Activated CD8-positive, alpha-beta T cell treated with anti-CD3 and anti-CD28 coated beads for 36 hours (primary cell): ENCODE data around the gene DCST2. TPM values are rescaled to one million over a fixed set of nuclear protein-coding genes. Genes with fewer than 3 reads are reported as not detected.
A peak's percentile ranks its signal among the peaks of the same experiment; 100 is the strongest.

Experiments
- ATAC-seq: fragments of 200-7000 bp; cut with Tn5 transposase; one replicate; pipeline ENCODE4 v1.10.0; 2021; ENCODE audit warnings: mild to moderate bottlenecking, moderate library complexity
- CTCF ChIA-PET: fragments of 350-600 bp; sonication (Branson Sonifier 250); formaldehyde crosslinking; loops from one replicate; lab custom pipeline; 2021; ENCODE audit warnings: antibody characterized with exemption; lab: Charles Lee
- POLR2A ChIA-PET: fragments of 350-600 bp; sonication (Branson Sonifier 250); formaldehyde crosslinking; loops from one replicate; lab custom pipeline; 2021; ENCODE audit warnings: antibody characterized with exemption; lab: Charles Lee
- DNase-seq: peaks from one replicate; pipeline ENCODE4 v3.0.0-alpha.2; 2020
- H3K27ac Mint-ChIP-seq: one replicate; pipeline ENCODE4 v1.8.0; 2021; ENCODE audit warnings: mild to moderate bottlenecking, mixed read lengths
- H3K27me3 Mint-ChIP-seq: one replicate; pipeline ENCODE4 v1.8.0; 2021; ENCODE audit warnings: mixed read lengths
- H3K36me3 Mint-ChIP-seq: one replicate; pipeline ENCODE4 v1.8.0; 2021; ENCODE audit warnings: low read depth, mixed read lengths
- H3K4me1 Mint-ChIP-seq: one replicate; pipeline ENCODE4 v1.8.0; 2021; ENCODE audit warnings: low read depth, mixed read lengths
- H3K4me3 Mint-ChIP-seq: one replicate; pipeline ENCODE4 v1.8.0; 2021; ENCODE audit warnings: mild to moderate bottlenecking, moderate library complexity, mixed read lengths
- H3K9me3 Mint-ChIP-seq: one replicate; pipeline ENCODE4 v1.8.0; 2021; ENCODE audit warnings: mixed read lengths
- CTCF ChIP-seq: fragments of 200-600 bp; IDR thresholded peaks from one replicate; pipeline ENCODE4 v1.8.0; 2022; ENCODE audit warnings: antibody characterized with exemption, mild to moderate bottlenecking
- intact Hi-C: fragments of 100-400 bp; cut with micrococcal nuclease; formaldehyde crosslinking; loops from one replicate; pipeline ENCODE4 v1.10.0; 2022
- total RNA-seq, 2 experiments: library from RNA; stranded (reverse); gene quantifications; one replicate each; pipeline ENCODE4 v1.2.3, GENCODE V29; 2021

Gene DCST2
- total RNA-seq, 2 experiments from 2014 or later: 0.20 to 0.36 TPM

DNA sequence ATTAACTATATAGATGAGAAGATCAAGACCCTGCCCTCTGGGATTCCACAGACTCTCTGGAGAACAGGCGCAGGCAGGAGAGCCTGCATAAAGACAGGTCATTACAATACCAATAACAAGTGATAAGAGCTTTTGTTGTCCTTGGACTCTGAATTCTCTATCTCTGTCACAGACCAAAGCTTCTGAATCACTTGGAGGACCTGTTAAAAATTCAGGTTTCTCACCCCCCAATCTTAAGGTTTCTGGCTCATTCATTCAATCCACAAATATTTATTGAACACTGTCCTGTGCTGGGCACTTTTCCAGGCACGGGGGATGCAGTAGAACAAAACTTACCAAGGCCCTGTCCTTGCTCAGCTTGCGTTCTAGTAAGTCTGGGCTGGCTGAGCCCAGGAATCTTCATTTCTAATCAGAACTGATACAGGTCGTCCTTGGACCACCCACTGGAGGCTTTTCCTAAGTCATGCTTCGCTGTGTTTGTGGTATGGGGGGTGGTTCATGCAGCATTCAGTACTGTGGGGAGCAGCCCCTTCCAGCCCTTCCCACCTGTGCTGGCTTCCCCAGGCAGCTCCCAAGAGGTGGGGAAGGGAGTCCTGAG is 31.4 kb upstream of the DCST2 start:
- CTCF ChIA-PET: interaction anchor here (1.3 to 23.5 kb wide), 7 partner anchors 11 to 108 kb away, joined by 4 to 278 read pairs (median 8); partner anchors contain the start of genes ADAM15, EFNA3 and KRTCAP2
- POLR2A ChIA-PET: interaction anchor here (0.9 to 2.5 kb wide), 8 partner anchors 10 to 179 kb away, joined by 3 to 11 read pairs (median 5); partner anchors contain the start of genes ADAM15, EFNA3 and KRTCAP2
- TF ChIP-seq CTCF: no peak
- intact Hi-C loops: loop anchor here (5.0 kb wide), 1 partner anchor 93 kb away; the partner anchor contains the start of genes CKS1B and SHC1
- Mint-ChIP-seq H3K4me3 (peak overlapping the region; percentile 77), H3K27ac (no peak overlapping the region), H3K4me1 (peaks cover 32% of the 10 kb centered on the region), H3K27me3 (no peaks in the 10 kb centered on the region), H3K36me3 (peaks cover 12% of the 10 kb centered on the region), H3K9me3 (no peaks in the 10 kb centered on the region)
- ATAC-seq (no peak), DNase-seq (no peak)

DNA sequence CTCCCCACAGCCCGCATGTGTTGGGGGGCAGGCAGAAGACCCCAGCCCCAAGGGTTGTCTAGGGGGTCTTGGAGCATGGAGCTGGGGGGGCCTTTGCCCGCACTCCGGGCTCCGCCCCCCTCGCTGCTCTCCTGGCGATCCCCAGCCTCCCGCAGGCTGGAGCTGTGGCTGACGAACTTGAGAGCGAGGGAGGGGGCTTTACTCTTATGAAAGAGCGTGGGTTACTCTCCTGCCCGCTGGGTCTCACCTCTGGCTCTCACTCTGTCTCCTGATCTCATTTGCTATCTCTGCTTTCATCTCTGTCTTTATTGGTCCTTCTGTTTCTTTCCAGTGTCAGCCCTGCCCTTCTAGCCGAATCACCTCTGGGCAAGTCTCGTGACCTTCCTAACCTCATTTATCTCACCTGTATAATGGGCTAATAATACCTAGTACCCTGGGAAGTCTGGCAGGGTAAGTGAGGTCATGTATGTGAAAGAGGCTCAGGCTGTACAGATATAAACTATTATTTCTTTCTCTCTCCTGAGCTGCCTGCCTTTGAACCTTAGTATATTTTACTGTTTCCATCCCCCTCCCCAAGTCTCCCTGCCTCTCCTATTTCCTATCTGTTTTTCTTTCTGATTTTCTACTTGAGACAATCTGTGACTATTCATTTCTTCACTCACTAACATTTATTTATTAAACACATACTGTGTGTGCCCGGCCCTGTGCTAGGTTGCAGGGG is 30.7 kb upstream of the DCST2 start:
- DNase-seq: peak; percentile 61

DNA sequence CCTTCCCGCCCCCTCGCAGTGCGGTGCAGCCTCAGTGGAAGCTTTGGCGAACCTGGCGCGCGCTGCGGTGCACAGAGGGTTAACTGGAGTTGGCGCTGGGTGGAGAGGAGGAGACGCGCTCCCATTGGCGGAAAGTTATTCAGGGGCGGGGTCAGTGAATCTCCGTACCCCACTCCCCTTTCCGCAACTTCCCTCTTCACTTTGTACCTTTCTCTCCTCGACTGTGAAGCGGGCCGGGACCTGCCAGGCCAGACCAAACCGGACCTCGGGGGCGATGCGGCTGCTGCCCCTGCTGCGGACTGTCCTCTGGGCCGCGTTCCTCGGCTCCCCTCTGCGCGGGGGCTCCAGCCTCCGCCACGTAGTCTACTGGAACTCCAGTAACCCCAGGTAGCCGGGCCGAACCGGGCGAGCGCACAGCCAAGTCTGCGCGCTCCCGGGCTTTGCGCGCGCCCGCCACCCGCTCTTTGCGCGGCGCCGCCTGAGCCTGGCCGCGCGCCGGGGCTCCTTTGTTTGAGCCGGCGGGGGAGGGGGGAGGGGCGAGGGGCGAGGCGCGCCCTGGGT is 30.0 kb upstream of the DCST2 start, which contains the start of gene EFNA4:
Gene EFNA4 (plus strand): TSS at position 191 of the 561 bp plus-strand sequence. CDS start 84 bp downstream, at position 275.
- CTCF ChIA-PET: interaction anchor here (1.0 to 23.5 kb wide), 10 partner anchors 12 to 143 kb away, joined by 3 to 278 read pairs (median 6); partner anchors contain the start of genes ADAM15, EFNA3 and KRTCAP2
- peaks cover 11% of the 10 kb centered on the region for H3K36me3 Mint-ChIP-seq
- peak within 1 kb of the TSS; percentile 39 for H3K27ac Mint-ChIP-seq

More for the DNA sequence above, 30.7 kb upstream of the DCST2 start:
- intact Hi-C loops: loop anchor here (5.0 kb wide), 1 partner anchor 92 kb away; the partner anchor contains the start of genes CKS1B and SHC1
- peak; percentile 40 for ATAC-seq
- Mint-ChIP-seq H3K36me3 (peaks cover 12% of the 10 kb centered on the region), H3K4me3 (peak overlapping the region; percentile 77), H3K27me3 (no peaks in the 10 kb centered on the region), H3K9me3 (no peaks in the 10 kb centered on the region), H3K4me1 (peaks cover 32% of the 10 kb centered on the region), H3K27ac (peak overlapping the region; percentile 39)
- ChIA-PET POLR2A (interaction anchor here (0.9 to 2.5 kb wide), 7 partner anchors 11 to 179 kb away, joined by 3 to 11 read pairs (median 5); partner anchors contain the start of genes ADAM15, EFNA3 and KRTCAP2), CTCF (interaction anchor here (1.2 to 23.5 kb wide), 9 partner anchors 11 to 142 kb away, joined by 3 to 278 read pairs (median 5); partner anchors contain the start of genes ADAM15, EFNA3 and KRTCAP2)
- TF ChIP-seq CTCF: no peak

More for the DNA sequence above, 30.0 kb upstream of the DCST2 start, which contains the start of gene EFNA4:
- peak within 1 kb of the TSS; percentile 77 for H3K4me3 Mint-ChIP-seq
- POLR2A ChIA-PET: interaction anchor here (0.8 to 2.5 kb wide), 7 partner anchors 12 to 109 kb away, joined by 3 to 11 read pairs (median 4); partner anchors contain the start of genes ADAM15 and KRTCAP2
- H3K9me3 Mint-ChIP-seq: no peaks in the 10 kb centered on the region
- H3K27me3 Mint-ChIP-seq: no peaks in the 10 kb centered on the region
- ATAC-seq (peak; percentile 80), DNase-seq (peak; percentile 88)
- peaks cover 32% of the 10 kb centered on the region for H3K4me1 Mint-ChIP-seq
- TF ChIP-seq CTCF: no peak
- intact Hi-C loops: loop anchor here (2.0 to 5.0 kb wide), 2 partner anchors 21 to 91 kb away; partner anchors contain the start of genes CKS1B and SHC1
